Measurements from ENCODE around the gene CCDC30. TPM values are rescaled to one million over a fixed set of nuclear protein-coding genes. Genes with fewer than 3 reads are reported as not detected.
A peak's percentile ranks its signal among the peaks of the same experiment; 100 is the strongest.

The CCDC30 gene
- total and polyA plus RNA-seq, 9 of the 15 experiments (the other 6 are each of a cell fraction or from before 2014, with no cell fraction given), result 0.05 to 0.91 (median 0.24) TPM

- FAIRE-seq (no peak), DNase-seq (ENCODE audit: extremely low read depth in 1 of 4, low spot score in 3 of 4) (no peak), ATAC-seq (peak; percentile 53)
- Histone ChIP-seq H4K20me1 (replicated peaks; ENCODE audit: control insufficient read depth, insufficient read depth, low read length) (no peaks in the 10 kb centered on the region), H3K36me3 (ENCODE audit: control insufficient read depth, insufficient read depth, low read length) (no peaks in the 10 kb centered on the region), H3K27ac (ENCODE audit: extremely low read depth, low read depth, low read length) (no peak overlapping the region), H3K9me1 (ENCODE audit: control insufficient read depth, insufficient read depth, low read length) (no peaks in the 10 kb centered on the region), H3K79me2 (ENCODE audit: control insufficient read depth, insufficient read depth, low read length) (no peaks in the 10 kb centered on the region), H3K4me3 (no peak overlapping the region), H3K9me3 (replicated peaks; ENCODE audit: control insufficient read depth, insufficient read depth, low read depth, low read length) (no peaks in the 10 kb centered on the region), H3K27me3 (ENCODE audit: control insufficient read depth in 2 of 2, insufficient read depth in 2 of 2, low read length in 2 of 2) (peaks cover 0 to 3% of the 10 kb centered on the region in 2 experiments; a peak in 2 of 5 replicates), H2AFZ (ENCODE audit: low read depth, low read length) (no peak overlapping the region), H3K4me1 (replicated peaks in 1 of 2; ENCODE audit: control insufficient read depth in 2 of 2, insufficient read depth in 2 of 2, low read length in 2 of 2) (no peaks in the 10 kb centered on the region; a peak in 2 of 5 replicates), H3K9ac (ENCODE audit: insufficient read depth in 1 of 2, low read depth in 2 of 2, low read length in 2 of 2) (no peak overlapping the region), H3K4me2 (ENCODE audit: insufficient read depth, low read length) (no peak overlapping the region)
- WGBS (ENCODE audit: insufficient coverage, low coverage, missing lambda C conversion rate), result 8% methylated on average over 3 of the region's 3 CpGs
- no TSS peak for BruUV-seq (replicated peaks)
- intact Hi-C loops (cut with micrococcal nuclease) (no loop called here), in situ Hi-C loops (cut with MboI) (no loop called here)
- POLR2A ChIA-PET, result interaction anchor here (0.5 kb wide), 1 partner anchor 1507 kb away, joined by 3 read pairs; no protein-coding TSS in a partner anchor
- CTCF ChIA-PET (ENCODE audit: low intra/inter-chr PET ratio), result no interaction called here
- TF ChIP-seq GABPB1 (CRISPR knock-in tag; IDR thresholded peaks at IDR 0.05) (no peak), ZNF395 (CRISPR knock-in tag; IDR thresholded peaks at IDR 0.05) (0 out of 2 replicates have a peak, but pooled peaks have one; percentile 21), CBX1 (IDR thresholded peaks at IDR 0.05; ENCODE audit: low read depth) (no peak), ZBTB34 (CRISPR knock-in tag; IDR thresholded peaks at IDR 0.05) (no peak), NEUROD1 (IDR thresholded peaks at IDR 0.05; ENCODE audit: borderline replicate concordance, low read depth, low read length, partially characterized antibody) (no peak), ZNF766 (CRISPR knock-in tag; conservative IDR thresholded peaks at IDR 0.05) (peak; percentile 89), TRIM24 (IDR thresholded peaks at IDR 0.05) (peak; percentile 72 to 84; a peak in 2 of 4 replicates), ZNF398 (CRISPR knock-in tag; IDR thresholded peaks at IDR 0.05) (no peak), ZSCAN32 (CRISPR knock-in tag; IDR thresholded peaks at IDR 0.05) (peak; percentile 65; the same call in 1 of the 2 replicates), NCOR1 (IDR thresholded peaks at IDR 0.05) (no peak), PBX2 (CRISPR knock-in tag; IDR thresholded peaks at IDR 0.05; ENCODE audit: low read depth) (no peak), PBX2 (tag; conservative IDR thresholded peaks at IDR 0.05; ENCODE audit: low read depth) (peak; percentile 56; the same call in 1 of the 2 replicates), EP300 (IDR thresholded peaks at IDR 0.05; ENCODE audit: low read length) (peak; percentile 82; the same call in 1 of the 2 replicates), CEBPG (CRISPR knock-in tag; IDR thresholded peaks at IDR 0.05) (peak; percentile 79), CEBPG (tag; conservative IDR thresholded peaks at IDR 0.05 in 1 of 2, IDR thresholded peaks at IDR 0.05 in 1 of 2) (peak; percentile 52 to 83), ZNF239 (CRISPR knock-in tag; IDR thresholded peaks at IDR 0.05) (no peak), BCL6 (CRISPR knock-in tag; IDR thresholded peaks at IDR 0.05) (no peak)
Observed at GRCh38 chr1:42551180-42551579, 88.1 kb downstream of the CCDC30 start.
